Hepatic stellate cell (primary cell): ENCODE results near the gene P4HA2.
A peak's percentile ranks its signal among the peaks of the same experiment; 100 is the strongest.

Experiments used
- DNase-seq: peaks from one replicate; pipeline ENCODE4 v3.0.0; 2011; ENCODE audit warnings: low spot score

The P4HA2 gene

DNA sequence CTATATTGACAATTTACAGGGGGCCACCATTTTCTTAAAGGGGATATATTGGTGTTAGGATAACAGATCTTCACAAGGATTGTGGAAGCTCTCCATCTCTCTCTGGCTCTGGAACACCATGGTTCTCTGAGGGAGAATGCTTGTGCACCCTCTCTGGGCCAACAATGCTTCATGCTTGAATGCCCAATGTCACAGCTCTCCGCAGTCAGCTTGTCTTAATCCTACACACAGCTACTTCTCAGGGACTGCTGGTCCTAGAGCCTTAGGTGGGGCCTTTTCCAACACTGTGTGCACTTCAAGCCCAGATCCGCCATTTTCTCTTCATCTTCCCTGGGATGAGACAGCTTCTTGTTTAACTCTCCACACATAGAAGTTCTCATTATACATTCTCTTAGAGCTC lies 22.9 kb upstream of the P4HA2 start:
- DNase-seq = no peak

DNA sequence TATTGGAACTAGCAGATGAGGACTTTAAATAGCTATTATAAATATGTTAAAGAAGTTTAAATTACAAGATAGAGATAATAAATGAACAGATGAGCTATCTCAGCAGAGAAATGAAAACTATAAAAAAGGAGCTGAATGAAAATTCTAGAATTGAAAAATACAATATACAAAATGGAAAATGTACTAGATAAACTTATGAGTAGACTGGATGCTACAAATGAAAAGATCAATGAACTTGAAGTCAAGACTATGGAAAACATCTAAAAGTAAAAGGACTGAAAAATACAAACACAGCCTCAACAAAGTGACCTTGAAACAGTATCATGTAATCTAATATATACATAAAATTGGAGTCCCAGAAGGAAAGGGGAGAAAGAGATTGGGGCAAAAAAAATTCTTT lies 19.2 kb upstream of the P4HA2 start:
- DNase-seq = no peak

DNA sequence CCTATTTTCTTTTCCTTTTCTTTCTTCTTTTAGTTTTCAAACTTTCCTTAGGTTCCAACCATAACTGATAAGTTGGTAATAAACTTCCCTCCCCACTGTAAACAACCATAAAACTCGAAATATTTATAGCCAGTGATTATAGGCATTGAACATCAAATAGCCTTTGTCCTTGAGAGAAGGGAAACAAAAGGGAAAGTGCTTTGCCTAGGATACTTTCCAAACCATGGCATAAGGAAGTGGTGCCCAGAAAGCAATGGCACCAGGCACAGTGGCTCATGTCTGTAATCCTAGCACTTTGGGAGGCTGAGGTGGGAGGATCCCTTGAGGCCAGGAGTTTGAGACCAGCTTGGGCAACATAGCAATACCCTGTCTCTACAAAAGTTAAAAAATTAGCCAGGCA lies 17.9 kb upstream of the P4HA2 start:
- DNase-seq = no peak

DNA sequence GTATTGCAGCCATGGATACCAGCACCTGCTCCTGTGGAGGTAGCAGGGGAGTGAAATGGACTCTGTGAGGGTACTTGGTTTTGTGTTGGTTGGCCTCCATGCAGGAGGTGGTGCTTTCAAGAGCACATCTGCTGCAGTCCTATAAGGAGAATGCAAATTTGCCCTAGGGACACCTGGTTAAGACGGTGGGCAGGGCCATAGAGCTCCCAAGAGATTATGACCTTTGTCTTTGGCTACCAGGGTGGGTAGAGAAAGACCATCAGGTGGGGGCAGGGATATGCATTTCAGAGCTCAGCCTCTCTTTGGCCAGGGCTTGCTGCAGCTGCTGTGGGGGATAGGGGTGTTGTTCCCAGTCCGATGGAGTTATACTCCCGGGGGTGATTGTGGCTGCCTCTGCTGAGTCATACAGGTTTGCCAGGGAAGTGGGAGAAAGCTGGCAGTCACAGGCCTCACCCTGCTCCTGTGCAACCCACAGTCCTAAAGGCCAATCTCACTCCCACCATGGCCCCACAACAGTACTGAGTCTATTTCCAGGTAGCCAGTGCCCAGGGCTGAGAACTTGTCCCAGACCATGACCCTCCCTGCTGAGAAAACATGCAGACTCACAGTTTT lies 15.8 kb upstream of the P4HA2 start:
- no peak for DNase-seq

DNA sequence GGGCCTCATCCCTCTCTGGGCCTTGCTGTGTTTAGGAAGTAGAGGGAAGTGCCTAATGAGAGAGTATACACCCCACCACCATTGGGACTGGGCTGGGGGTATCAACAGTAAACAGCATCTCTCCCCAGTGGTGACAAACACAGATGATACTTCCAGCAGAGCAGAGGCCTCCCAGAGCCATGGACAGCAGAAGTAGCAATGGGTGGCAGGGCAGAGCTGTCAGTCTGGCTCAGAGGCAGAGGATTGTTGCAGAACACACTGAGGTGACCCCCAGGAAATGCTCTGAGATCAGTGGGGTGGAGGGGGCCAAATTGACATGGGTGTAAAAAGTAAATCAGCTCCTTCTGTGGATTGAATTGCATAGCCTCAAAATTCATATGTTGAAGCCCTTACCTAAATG lies 12.1 kb upstream of the P4HA2 start:
- no peak for DNase-seq

DNA sequence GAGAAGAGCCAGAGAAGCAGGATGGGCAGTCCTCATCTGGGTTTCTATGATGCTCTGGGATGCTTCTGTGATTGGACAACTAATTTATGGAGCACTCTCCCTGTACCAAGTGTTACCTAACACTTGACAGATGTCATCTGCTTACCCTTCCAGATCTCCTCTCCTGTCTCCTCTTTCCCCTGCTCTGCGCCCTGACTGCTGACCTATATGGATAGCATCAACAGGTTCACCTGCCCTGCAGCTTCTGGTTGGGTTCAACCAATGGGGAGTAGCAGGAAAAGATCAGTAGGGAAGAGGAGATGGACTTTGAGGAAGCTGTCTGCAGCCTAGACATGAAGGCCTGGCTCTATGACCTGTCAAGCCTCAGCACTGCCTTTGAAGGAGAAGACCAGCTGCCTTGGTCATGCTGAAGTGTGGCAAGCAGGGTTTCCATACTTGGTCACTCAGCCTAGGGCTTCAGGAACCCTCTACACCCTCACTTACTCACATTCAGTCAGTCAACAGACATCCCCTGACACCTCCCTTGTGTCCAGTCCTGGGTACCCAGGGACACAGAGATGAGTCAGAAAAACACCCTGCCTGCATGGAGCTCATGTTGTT lies 11.3 kb upstream of the P4HA2 start:
- DNase-seq = no peak

DNA sequence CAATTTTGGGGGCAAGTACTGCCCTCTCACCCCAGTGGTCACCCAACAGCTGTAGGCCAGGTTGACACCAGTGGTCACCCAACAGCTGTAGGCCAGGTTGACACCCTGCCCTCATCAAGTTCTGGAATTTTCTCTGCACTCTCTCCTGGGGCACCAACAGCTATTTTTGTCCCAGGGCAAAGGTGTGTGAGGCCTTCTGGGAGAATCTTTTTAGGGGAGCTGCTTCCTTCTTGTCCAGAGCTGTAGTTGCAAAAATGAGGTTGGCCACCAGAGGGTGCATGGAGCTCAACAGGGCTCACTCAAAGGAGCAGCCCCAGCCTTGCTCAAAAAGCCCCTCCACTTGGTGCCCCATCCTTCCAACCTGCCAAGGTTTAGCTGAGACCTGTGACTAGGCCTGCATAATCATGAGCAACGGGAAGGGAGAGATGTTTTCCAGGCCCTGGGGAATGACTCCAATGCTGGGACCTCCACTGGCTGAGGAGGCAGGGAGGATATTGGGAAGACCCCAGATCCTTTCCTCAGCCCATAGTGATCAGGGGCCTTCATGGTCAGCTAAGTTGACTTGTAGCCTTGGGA lies 10.6 kb upstream of the P4HA2 start:
- no peak for DNase-seq

DNA sequence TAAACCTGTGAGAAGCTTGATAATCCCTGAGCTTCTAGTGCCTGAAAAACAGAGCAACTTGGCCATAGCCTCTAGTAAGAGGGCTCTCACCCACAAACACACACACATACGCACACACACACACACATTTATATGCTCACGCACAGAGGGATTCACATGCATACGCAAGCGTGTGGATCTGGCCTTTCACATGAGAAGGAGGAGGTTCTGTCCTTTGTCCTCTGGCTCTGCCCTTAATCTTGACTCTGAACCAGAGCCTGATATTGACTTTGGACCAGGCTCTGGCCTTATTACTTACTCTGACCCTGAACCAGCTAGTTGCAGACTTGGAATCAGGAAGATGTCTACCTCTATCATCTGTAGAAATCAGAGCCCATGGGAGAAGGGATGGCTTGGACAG lies 10.0 kb upstream of the P4HA2 start:
- no peak for DNase-seq

DNA sequence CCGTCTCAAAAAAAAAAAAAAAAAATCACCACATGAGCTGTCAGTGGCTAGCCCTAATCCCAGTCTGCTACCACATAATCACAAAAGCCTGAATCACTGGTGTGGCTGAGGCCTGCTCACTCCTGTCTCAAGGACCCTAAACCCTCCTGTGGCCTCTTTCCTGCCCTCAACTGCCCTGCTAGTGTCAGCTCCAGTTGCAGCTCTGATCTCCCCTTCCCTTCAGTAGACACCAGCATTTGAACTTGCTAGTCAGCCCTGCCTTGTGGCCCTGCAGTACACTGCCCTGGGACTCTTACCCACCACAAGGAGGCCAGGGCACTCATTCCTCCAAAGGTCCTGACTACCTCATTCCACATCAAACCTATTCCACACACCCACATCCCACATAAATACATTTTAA lies 9.5 kb upstream of the P4HA2 start:
- no peak for DNase-seq

DNA sequence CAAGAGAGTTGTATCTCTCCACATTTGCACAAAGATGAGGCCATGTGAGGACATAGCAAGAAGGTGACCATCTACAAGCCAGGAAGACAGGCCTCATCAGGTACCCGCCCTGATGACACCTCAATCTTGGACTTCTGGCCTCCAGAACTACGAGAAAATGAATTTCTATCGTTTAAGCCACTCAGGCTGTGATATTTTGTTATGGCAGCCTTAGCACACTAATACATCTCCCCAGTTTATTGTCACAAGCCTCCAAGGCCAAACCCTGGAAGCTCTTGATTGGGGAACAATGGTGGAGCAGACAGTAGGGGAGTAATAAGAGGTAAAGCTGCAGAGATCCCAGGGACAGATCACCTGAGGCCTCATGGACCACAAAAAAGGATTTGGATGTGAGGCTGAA lies 7.7 kb upstream of the P4HA2 start:
- DNase-seq = no peak

DNA sequence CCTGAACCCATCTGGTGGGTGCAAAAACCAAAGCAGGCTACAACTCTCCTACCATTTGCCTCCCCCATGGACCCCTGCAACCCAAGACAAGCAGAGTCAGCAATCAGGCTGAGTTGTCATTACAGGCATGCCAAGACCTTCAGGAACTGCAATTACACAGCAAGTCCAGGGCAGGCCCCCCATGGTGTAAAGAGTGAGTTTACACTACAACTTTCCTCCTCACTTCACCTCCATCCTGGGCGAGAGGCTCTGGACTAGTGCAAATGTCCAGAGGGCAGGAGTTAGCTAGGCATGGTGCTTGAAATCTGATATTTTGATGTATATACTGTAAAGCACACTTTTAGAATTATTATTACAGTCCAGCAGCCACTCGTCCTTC lies 7.0 kb upstream of the P4HA2 start:
- no peak for DNase-seq

DNA sequence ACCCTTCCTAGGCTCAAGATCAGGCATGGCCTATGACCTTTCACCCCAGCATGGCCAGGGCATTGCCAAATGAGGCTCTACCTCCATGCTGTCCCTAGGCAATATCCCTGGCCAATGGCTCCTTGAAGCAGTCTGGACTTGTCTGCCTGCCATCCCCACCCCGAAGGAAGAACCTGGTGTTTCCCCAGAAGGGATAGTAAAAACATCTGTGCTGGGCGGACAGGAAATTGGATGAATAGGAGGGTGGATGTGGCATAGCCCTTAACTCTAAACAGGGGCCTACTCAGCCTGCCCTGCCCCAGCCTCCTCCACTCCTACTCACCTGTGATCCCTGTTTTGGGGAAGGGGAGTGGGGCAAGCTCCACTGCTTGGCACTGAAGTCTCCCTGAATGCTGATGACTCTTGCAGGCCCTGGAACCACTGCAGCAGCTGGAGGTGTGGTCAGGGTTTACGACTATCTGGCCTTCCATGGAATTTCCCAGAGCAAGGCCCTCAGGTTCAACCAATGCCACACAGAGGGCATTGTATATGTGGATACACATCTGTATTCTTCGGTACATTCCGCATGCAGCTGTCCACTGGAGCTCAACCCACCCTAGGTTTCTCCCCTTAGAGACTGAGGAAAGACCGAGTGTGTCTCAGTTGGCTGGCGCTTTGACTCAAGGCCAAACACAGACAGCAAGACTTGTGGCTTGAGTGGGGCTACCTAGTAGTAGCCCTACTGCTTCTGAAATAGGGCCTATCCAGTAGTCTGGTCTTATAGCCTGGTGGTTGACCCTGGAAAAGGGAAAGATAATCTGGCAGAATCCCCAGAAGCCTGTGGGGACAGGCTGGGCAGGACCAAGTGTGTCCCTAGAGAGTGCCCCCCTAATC lies 6.4 kb upstream of the P4HA2 start:
- DNase-seq = no peak

DNA sequence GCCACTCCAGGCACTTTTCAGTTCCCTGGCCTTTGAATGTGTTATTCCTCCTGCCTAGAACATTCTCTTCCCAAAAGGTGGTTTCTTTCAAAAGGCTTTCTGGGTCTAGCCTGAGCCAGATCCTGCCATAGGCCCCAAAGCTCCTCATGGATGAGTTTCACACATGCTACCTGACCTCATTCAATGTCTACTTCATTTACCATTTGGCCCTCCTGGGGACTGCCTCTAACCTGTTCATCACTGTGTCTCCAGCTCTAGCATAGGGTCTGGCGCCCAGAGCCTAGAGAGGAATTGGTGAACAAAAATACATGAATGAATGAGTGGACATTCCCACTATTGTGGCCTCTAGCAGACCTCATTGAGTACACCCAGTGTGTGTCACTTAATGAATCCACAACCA lies 5.4 kb upstream of the P4HA2 start:
- no peak for DNase-seq

DNA sequence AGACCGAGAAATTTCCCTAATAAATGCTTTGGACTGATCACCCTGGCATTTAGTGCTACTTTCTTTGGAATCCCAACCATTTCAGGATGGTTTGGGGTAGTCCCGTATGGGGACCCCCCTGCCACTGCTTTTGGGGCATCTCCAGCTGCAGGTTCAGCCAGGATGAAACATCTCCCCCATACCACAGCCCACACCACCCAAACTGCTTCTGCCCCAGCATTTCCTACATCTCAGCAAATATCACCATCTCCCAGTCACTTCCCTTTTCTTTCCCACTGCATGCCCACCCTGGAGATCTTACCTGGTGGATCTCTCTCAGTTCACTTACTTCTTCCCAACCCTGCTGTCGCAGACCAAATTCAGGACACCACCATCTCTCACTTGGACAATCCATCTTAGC lies 4.8 kb upstream of the P4HA2 start:
- DNase-seq = no peak

DNA sequence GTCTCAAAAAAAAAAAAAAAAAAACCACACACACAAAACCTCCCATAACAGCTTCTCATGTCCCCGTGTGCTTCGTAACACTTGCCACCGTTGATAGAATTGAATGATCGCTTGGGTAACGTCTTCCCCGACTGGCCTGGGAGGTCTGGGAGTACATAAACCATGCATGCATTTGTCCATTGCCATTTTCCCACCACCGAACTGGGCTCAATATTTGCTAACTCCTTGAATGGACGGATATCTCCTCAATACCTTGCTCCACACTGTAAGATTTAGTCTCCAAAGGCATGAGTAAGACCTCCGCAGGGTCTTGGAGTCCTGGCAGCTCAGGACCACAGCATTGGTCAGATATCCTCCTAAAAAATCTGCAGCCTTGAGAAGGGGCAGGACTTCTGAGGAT lies 3.2 kb upstream of the P4HA2 start:
- no peak for DNase-seq

DNA sequence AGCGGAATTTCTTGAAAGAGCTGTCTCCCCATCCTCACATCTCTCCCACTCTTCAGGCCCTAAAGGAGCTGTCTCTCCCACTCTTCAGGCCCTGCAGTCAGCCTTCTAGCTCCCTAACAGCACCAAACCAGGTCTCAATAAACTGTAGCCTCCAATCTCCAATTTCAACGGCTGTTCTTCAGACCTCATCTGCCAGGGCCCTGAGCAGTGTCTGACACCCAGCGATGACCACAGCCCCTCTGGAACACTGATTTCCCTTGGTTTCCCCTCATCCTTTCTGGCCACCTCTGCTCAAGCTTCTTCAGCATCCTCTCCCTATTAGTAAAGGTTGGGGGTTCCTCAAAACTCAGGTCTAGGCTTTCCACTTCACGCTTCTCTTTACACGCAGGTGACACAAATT lies 1.6 kb upstream of the P4HA2 start:
- no peak for DNase-seq

DNA sequence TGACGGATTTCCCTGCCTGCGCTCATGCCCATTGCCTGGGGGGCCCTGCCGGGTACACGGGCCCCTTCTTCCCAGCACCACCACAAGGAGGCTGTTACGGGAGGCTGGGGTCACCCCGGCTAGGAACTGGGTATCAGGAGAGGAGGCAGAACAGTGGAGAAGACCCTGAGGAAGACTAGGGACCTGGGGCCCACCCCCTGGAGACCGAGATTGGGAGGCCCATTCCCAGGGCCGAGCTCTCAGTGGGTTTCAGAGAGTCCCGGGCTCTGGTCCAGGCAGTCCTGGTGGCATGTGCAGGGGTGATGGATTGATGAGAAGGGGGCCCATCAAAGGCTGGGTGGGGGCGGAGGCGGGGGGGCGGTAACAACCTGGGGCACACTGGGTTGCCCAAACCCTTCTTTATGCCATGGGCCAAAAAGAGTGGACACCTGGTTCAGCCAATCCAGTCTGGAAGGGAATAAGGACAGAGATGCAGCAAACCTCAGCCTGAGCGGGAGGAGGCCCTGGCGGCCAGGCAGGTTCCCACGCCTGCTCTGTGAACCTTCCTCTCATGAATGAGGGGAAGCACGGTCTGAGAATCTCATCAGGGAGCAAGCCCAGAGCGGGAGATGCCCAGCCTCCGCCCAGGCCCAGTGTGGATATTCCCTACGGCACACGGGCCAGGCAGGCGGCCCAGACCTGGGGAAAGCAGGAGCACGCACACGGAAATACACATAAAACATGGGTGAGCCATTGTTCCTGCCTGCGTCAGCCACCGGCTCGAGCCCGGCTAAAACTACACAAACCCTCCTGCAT lies 785 bp upstream of the P4HA2 start:
- no peak for DNase-seq

DNA sequence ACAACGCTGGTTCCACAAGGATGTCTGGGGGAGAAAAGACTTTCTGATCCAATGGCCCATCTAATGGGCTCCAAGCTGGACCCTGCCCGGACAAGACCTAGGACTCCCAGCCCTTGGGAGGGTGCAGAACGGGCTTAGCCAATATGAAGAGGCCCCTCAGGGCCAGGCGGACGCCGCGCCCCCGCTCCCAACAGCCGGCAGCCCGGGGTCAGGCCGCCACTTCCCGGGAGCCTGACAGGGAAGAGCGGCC lies 493 bp downstream of the P4HA2 start:
- DNase-seq = no peak

DNA sequence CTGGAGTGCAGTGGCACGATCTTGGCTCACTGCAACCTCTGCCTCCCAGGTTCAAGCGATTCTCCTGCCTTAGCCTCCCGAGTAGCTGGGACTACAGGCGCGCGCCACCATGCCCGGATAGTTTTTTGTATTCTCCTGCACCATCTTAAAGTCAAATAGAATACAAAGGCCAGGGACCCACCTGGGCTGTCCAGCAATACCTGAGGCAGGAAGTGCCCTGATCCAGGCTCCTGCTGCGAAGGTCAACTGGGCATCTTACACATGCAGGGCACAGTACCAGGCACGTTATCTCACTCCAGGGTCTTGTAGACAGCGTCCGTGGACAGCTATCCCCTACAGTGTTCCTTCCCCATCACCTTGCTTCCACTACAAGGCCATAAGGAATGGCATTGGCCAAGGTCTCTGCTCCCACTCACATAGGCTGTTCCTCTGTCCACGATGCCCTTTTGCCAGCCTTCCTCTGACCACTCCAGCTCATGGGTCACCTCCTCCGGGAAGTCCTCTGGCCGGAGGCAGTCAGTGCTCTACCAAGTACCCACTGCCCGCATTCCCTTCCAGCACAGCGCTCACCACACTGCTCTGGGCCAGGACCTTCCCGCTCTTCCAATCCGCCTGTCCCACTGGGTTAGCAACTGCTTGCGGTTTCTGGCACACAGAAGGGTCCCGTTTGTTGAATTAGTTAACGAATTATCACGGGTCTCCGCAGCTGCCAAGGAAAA lies 978 bp downstream of the P4HA2 start:
- no peak for DNase-seq

DNA sequence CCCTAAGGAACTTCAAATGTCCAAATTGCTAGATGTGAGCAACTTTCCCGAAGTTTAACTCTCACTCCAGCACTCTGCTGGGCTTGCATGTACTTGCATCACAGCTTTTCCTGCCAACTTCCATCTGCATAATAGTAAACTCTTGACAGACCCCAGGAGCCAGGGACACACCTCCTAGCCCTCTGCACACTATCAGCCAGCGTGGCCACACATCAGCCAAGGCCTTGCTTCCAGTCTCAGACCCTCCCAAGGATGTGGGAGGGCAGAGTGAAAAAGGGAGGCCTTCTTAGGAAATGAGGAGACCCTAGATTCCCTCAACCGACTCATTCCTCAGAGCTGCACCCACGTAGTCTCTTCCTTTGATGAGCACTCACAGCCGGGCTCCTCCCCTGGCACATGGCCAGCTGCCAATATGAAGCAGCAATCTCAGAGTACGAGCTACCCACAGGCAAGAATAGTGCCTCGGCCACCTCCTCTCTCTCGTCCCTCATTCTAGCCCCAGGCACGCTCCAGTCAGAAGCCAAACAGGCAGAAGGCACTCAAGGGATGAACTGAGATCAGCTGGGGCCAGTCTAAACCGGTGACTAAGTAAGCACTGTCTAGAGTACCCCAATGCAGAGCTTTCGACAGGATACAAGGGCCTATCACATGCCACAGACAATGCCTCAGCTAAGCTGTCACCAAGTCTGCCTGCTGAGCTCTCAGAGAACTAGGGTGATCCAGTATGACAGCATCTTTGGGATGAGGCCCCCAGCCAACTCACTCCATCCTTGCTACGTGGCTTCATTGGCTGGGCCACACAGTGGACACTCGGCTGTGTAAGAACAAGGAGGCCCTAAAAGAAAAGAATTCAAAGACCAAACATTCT lies 2.3 kb downstream of the P4HA2 start:
- peak; percentile 55 for DNase-seq

DNA sequence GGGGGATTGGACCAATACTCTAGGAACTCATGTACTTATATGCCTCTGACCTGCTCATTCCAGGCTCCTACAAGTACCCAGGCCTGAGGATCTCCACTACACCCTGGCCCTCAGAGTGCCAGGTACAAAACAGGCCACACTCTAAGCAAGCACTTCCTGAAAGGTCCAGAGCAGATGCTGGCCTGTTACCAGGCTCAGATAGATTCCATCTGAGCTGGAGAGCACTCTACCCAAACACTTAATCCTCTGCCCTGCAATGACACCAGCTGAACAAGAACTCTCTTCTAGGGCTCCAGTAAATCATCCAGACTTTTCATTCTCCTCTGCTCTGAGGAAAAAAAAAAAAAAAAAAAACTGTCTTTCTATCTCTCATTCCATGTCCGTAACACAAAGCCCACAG lies 2.9 kb downstream of the P4HA2 start:
- DNase-seq = no peak
